ENCODE results near the gene RGS17. TPM values are rescaled to one million over a fixed set of nuclear protein-coding genes. Genes with fewer than 3 reads are reported as not detected.

Gene RGS17
- total RNA-seq, 2 donors from 2014 or later: 0.26 to 0.45 TPM

Other genes with a start within 250 kb of the RGS17 start
- 10 to 100 TPM; 26.3 to 33.9 TPM for gene FBXO5, start 148.2 kb downstream of the RGS17 start, total RNA-seq
- 10 to 100 TPM; 23.6 to 30.8 TPM for gene MTRF1L, start 128.6 kb downstream of the RGS17 start, total RNA-seq

All from natural killer cell treated with Interleukin-12 subunit alpha and Interleukin-12 subunit beta and Interleukin-15 and Interleukin-18, amount 100 ng/mL, for 72 hours (primary cell).